HepG2 (cell line): ENCODE data around the gene MYOM1. TPM values are rescaled to one million over a fixed set of nuclear protein-coding genes. Genes with fewer than 3 reads are reported as not detected.

ENCODE experiments used
- CREB3 ChIP-seq: sonication (generic); formaldehyde crosslinking; IDR thresholded peaks from 2 replicates; pipeline ENCODE4 v1.5.0; 2020; ENCODE audit warnings: missing genetic modification reagents
- JUN ChIP-seq: sonication (generic); formaldehyde crosslinking; IDR thresholded peaks from 2 replicates; pipeline ENCODE4 v1.4.0; 2020; ENCODE audit warnings: mild to moderate bottlenecking, missing genetic modification reagents
- KMT2B ChIP-seq: IDR thresholded peaks from 2 replicates; pipeline ENCODE4 v1.6.1; 2016; ENCODE audit warnings: missing genetic modification reagents, missing compliant biosample characterization
- NFIB ChIP-seq: sonication (generic); formaldehyde crosslinking; IDR thresholded peaks from 2 replicates; pipeline ENCODE4 v1.9.0; 2021; ENCODE audit warnings: missing genetic modification reagents, mild to moderate bottlenecking, borderline replicate concordance
- SSRP1 ChIP-seq: IDR thresholded peaks from 2 replicates; pipeline ENCODE4 v1.6.1; 2016; ENCODE audit warnings: control low read depth
- ZBTB37 ChIP-seq: sonication (generic); formaldehyde crosslinking; IDR thresholded peaks from 2 replicates; pipeline ENCODE4 v1.4.0; 2020; ENCODE audit warnings: mild to moderate bottlenecking, missing genetic modification reagents
- ZNF292 ChIP-seq: sonication (generic); formaldehyde crosslinking; IDR thresholded peaks from 2 replicates; pipeline ENCODE4 v1.8.1; 2022; ENCODE audit warnings: mild to moderate bottlenecking, low read depth, missing genetic modification reagents, borderline replicate concordance
- ZNF652 ChIP-seq: IDR thresholded peaks from 2 replicates; pipeline ENCODE4 v1.6.1; 2016; ENCODE audit warnings: low read depth, borderline replicate concordance
- ZNF749 ChIP-seq: sonication (generic); formaldehyde crosslinking; IDR thresholded peaks from 2 replicates; pipeline ENCODE4 v1.8.0; 2022; ENCODE audit warnings: mild to moderate bottlenecking, missing genetic modification reagents, moderate library complexity, borderline replicate concordance
- polyA plus RNA-seq, 8 experiments: library from polyadenylated mRNA; depleted of rRNA in 3 of 8; stranded (reverse) in 7 of 8; unstranded in 1 of 8; fragments of >200 nt; fragmentation: Illumina TruSeq in 4 of 8; extraction: Trizol in 4 of 8; gene quantifications; 2 replicates each; pipeline versions ENCODE4 v1.2.1 to v1.2.3, GENCODE V29; 2011 to 2016; ENCODE audit warnings: low read depth in 4 of 8, missing spikeins in 1 of 8, mixed read lengths in 1 of 8; ENCODE audit not compliant: insufficient read depth in 1 of 8
- total RNA-seq, 5 experiments: library from RNA; depleted of rRNA; stranded (reverse); fragments of >200 nt; fragmentation: Illumina TruSeq; extraction: Trizol; gene quantifications; 2 replicates each; pipeline ENCODE4 v1.2.3, GENCODE V29; 2016; ENCODE audit warnings: low read depth in 1 of 5
- TF ChIP-seq, protein P1 (sequence below): sonication (generic); formaldehyde crosslinking; IDR thresholded peaks from 2 replicates; pipeline ENCODE4 v1.4.0; 2020; ENCODE audit warnings: missing genetic modification reagents, borderline replicate concordance
- TF ChIP-seq, protein P2 (sequence below): sonication (generic); formaldehyde crosslinking; IDR thresholded peaks from 2 replicates; pipeline ENCODE4 v1.4.0; 2020; ENCODE audit warnings: missing genetic modification reagents; ENCODE audit errors: not compliant biosample characterization
- TF ChIP-seq, protein P3 (sequence below): sonication (generic); formaldehyde crosslinking; IDR thresholded peaks from 2 replicates; pipeline ENCODE4 v1.5.0; 2020; ENCODE audit warnings: missing genetic modification reagents, mild to moderate bottlenecking, borderline replicate concordance
- TF ChIP-seq, protein P4 (sequence below): sonication (generic); formaldehyde crosslinking; IDR thresholded peaks from 2 replicates; pipeline ENCODE4 v1.5.1; 2020; ENCODE audit warnings: mild to moderate bottlenecking, missing genetic modification reagents

Gene MYOM1
- total and polyA plus RNA-seq, 2 of the 13 experiments (the other 11 are each of a cell fraction or from before 2014, with no cell fraction given), result 0.46 to 0.98 TPM

GRCh38 chr18:3233433-3234168 lies 13.8 kb upstream of the MYOM1 start (continued):
- TF ChIP-seq, protein P1, sequence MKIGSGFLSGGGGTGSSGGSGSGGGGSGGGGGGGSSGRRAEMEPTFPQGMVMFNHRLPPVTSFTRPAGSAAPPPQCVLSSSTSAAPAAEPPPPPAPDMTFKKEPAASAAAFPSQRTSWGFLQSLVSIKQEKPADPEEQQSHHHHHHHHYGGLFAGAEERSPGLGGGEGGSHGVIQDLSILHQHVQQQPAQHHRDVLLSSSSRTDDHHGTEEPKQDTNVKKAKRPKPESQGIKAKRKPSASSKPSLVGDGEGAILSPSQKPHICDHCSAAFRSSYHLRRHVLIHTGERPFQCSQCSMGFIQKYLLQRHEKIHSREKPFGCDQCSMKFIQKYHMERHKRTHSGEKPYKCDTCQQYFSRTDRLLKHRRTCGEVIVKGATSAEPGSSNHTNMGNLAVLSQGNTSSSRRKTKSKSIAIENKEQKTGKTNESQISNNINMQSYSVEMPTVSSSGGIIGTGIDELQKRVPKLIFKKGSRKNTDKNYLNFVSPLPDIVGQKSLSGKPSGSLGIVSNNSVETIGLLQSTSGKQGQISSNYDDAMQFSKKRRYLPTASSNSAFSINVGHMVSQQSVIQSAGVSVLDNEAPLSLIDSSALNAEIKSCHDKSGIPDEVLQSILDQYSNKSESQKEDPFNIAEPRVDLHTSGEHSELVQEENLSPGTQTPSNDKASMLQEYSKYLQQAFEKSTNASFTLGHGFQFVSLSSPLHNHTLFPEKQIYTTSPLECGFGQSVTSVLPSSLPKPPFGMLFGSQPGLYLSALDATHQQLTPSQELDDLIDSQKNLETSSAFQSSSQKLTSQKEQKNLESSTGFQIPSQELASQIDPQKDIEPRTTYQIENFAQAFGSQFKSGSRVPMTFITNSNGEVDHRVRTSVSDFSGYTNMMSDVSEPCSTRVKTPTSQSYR (CRISPR knock-in tag), result peak; percentile 44; the same call in 1 of the 2 replicates
- TF ChIP-seq, protein P2, sequence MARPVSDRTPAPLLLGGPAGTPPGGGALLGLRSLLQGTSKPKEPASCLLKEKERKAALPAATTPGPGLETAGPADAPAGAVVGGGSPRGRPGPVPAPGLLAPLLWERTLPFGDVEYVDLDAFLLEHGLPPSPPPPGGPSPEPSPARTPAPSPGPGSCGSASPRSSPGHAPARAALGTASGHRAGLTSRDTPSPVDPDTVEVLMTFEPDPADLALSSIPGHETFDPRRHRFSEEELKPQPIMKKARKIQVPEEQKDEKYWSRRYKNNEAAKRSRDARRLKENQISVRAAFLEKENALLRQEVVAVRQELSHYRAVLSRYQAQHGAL (CRISPR knock-in tag), result no peak
- TF ChIP-seq ZNF652 (CRISPR knock-in tag) (peak; percentile 24; the same call in 1 of the 2 replicates), ZBTB37 (CRISPR knock-in tag) (0 out of 2 replicates have a peak, but pooled peaks have one; percentile 43), NFIB (CRISPR knock-in tag) (no peak), ZNF292 (CRISPR knock-in tag) (no peak), JUN (CRISPR knock-in tag) (no peak), KMT2B (CRISPR knock-in tag) (no peak; the same call in 1 of the 2 replicates), SSRP1 (CRISPR knock-in tag) (no peak; the same call in 1 of the 2 replicates), CREB3 (no peak), ZNF749 (CRISPR knock-in tag) (peak; percentile 80; the same call in 1 of the 2 replicates)
- TF ChIP-seq, protein P3, sequence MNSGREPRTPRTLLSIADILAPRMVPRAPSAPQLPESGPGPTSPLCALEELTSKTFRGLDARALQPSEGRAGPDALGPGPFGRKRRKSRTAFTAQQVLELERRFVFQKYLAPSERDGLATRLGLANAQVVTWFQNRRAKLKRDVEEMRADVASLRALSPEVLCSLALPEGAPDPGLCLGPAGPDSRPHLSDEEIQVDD, result no peak
- TF ChIP-seq, protein P4, sequence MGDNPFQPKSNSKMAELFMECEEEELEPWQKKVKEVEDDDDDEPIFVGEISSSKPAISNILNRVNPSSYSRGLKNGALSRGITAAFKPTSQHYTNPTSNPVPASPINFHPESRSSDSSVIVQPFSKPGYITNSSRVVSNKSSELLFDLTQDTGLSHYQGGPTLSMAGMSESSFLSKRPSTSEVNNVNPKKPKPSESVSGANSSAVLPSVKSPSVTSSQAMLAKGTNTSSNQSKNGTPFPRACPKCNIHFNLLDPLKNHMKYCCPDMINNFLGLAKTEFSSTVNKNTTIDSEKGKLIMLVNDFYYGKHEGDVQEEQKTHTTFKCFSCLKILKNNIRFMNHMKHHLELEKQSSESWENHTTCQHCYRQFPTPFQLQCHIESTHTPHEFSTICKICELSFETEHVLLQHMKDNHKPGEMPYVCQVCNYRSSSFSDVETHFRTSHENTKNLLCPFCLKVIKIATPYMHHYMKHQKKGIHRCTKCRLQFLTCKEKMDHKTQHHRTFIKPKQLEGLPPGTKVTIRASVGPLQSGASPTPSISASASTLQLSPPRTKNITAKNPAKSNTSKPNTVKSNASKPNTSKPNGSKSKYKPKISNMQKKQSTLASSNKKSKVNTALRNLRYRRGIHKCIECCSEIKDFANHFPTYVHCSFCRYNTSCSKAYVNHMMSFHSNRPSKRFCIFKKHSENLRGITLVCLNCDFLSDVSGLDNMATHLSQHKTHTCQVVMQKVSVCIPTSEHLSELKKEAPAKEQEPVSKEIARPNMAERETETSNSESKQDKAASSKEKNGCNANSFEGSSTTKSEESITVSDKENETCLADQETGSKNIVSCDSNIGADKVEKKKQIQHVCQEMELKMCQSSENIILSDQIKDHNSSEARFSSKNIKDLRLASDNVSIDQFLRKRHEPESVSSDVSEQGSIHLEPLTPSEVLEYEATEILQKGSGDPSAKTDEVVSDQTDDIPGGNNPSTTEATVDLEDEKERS (CRISPR knock-in tag), result no peak
